ENCODE data around the gene IGDCC3.
A peak's percentile ranks its signal among the peaks of the same experiment; 100 is the strongest.

IGDCC3 gene

GRCh38 chr15:65386376-65386775 lies 8.6 kb upstream of the IGDCC3 start:
- no peak for DNase-seq

DNA sequence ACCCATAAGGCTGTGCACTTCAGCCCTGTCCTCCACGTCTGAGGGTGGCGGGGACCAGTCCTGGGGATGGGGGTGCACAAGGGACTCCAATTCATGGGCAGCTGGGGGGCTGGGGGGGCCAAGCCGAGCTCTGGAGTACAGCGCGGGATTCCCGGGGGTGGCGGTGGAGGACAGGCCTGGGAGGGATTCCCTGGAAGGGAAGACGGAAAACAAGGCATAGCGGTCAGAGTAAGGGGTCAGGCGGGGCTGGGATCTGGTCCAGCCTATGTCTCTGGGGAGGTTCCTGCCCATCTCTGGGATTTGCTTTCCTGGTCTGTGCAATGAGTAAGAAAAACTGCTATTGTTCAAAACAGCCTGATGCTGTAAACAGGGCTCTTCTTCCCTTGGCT lies 8.1 kb upstream of the IGDCC3 start:
- no peak for DNase-seq

DNA sequence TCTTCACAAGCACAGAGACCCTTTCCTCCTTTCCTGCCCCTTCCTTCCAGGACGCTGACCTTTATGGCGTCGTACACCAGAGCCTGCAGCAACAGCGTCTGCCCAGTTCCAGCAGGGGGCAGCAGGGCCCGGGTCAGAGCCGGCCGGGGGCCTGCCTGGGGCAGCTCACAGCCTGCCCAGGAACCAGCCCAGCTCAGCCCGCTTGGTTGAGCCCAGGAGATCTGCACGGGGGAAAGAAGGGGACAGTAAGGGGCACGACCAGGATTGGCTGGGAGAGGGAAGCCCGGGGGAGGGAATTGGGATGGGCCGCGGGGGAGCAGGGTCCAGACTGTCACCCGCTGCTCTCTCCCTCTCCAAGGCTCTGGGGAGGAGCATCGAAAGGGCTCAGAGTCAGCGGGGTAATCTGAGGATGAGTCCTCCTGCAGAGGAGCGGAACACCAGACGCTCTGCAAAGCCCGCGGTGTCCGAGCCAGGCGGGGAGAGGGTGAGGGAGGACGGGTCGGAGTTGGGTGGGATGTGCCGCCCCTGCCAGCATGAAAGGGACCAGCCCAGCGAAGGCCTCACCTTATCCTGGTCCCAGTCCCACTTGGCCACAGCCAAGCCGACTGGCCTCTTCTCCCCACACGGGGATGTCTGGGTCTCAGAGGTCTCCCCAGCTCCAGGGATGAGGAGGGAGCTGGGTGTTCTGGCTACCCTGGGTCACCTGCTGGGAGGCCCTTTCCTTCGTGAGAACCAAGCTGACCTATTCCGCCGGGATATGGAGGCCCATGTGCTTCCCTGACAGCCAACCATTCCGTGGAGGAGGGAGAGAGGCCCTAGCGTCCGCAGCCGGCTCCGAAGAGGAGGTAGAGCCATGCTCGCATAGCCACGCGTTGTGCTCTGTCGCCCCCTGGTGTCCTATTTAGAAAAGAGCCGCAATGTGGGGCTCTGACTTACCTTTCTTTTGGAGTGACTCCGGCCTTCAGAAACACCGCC lies 7.4 kb upstream of the IGDCC3 start:
- DNase-seq, result peak; percentile 72 to 76

- DNase-seq, result no peak
Observed at GRCh38 chr15:65384505-65384894, 6.7 kb upstream of the IGDCC3 start.

GRCh38 chr15:65383991-65384390 lies 6.2 kb upstream of the IGDCC3 start:
- no peak for DNase-seq

DNA sequence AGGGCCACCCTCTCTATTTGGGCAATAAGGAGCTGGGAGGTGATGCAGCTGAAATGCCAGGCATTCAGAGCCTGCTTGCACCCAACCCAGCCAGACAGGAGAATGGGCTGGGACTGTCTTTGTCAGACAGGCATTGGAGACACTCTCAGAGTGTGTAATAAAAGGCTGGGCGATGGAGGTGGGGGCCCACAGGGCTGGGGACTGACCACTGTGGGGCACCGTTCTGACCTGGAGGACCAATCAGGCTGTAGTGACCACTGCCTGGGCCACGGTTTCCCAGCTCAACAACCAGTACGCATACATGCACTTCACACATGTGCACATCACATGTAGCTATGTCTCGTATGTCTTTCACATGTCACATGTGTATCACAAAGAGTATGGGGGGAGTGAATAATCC lies 5.7 kb upstream of the IGDCC3 start:
- DNase-seq, result no peak

- DNase-seq, result no peak
Observed at GRCh38 chr15:65382921-65383320, 5.1 kb upstream of the IGDCC3 start.

- no peak for DNase-seq
Observed at GRCh38 chr15:65382146-65382491, 4.3 kb upstream of the IGDCC3 start.

DNA sequence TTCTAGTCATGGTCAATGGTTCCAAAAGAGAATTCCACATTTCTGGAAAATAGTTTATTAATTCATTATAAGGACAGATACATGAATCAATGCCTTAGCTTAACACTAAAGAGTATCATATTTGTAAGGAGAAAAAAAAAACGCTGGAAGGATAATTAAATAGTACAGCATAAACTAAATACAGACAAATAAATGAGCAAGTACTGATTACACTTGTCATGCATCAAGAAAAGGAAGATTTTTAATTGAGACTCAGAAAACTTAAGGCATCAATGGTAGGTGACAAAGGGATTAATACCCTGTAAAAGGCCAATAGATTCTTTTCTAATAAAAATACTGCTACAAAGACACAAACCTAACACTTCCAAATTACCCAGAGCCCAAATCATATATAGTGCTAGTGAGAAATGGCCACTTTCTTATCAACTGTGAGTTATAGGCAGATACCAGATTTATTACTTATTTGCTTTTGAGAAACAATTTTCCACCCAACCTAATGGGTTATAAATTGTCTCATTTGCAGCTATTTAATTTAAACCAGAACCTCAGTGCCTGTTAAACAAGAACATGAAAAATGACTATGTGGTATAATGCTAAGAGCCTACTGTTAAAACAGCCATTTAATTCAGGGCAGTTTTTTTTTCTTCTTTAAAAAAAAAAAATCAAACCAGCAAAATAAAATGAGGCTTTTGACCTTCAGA lies 3.8 kb upstream of the IGDCC3 start:
- DNase-seq, result no peak

DNA sequence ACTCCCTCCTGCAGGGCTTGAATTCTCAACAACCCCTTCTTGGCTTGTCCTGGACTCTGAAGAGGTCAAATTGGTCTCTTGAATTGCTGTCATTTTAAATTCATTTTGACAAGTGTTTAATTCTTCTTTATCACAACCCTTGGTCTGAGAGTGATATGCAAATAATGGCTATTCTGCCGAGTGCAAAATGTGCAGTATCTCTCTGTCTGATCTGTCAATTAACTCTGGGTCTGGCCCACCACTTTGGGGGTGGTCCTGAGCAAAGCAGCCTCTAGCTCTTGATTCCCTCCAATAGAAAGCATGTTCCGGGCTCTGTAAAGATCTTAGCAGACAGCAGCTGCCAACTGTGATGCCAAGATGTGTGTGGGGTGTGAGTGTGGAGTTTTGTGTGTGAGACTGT lies 2.2 kb upstream of the IGDCC3 start:
- DNase-seq, result no peak

DNA sequence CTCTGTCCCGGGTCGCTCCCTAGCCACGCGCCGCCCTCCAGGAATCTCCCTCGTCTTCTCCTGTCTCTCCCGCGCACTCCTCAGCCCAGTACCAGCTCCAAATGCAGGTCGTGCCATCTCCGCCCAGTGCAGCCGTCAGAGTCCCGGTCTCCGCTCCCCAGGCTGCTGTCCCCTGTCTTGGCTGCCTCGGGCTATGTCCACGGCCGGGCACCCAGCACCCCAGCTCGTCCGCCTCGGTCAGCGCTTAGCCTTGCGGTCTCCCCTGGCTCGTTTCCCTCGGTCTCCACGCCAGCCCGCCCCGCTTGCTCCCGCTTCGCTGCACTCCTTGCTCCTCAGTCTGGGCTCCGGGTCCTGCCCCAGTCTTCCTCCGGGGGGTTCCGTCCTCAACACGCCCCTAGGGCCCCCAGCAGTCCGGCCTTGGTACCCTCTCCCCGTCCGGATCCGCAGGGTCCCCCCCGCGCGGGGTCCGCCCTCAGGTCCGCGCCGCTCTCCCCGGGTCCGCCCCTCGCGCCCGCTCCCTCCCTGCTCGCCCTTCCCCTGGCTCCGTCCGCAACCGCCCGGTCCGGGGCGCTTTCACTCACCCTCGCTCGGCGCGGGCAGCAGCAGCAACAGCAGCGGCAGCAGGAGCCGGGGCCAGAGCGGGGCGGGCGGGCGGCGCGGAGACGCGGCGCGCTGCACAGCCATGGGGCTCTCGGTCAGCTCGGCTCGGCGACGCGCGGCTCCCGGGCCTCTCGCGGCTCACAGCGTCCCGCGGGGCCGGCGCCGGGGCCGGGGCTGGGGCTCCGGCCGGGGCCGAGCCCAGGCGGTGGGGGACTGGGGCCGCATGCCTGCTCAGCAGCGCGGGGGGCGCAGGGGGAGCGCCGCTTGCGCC lies 462 bp downstream of the IGDCC3 start:
- no peak for DNase-seq

DNA sequence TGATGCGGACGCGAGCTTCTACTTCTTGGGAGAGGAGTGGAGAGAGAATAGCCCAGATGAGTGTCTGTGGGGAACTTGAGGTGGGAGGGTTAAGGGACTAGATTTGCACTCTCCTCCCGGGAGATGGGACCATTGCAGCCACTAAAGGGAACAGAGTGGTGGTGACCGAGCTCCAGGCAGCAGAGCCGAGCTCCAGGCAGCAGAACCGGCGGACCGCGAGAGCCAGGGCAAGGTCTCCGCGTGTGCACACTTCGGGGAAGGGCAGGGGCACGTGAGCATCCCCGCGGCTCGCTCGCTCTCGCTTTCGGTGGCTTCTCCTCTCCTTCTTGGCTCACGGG lies 1.1 kb downstream of the IGDCC3 start:
- DNase-seq, result no peak

DNA sequence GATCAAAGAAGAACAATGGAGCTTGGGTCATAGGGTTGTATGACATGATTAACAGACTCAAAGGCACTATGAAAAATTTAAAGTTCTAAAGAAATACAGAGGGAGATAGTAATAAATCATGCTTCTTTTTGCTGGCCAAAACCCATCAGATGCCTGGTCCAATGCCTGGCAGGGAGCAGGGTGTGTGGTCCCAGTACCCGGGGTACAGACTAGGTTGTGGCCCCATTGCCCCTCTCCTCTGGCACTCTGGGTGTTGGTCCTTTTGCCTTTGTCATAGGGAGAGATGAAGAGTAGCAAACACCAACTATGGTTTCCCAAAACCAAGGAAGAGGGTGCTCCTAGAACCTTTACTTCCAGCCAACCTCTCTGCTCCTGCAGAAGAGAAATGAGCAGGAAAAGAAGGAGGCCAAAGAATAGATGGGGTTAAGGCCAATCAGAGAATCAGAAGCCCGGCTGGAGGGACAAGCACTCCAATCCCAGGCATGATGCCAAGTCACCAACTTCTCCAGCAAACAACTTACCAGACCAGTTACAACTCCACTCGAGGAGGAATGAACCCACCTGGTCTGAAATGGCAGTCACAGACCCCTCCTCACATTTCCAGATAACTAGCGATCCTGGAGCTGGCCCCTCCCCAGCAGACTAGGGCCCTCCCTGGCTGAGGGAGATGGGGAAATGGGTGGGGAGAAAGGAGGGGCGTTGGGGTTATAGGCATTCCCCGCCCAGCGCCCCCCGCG lies 1.8 kb downstream of the IGDCC3 start:
- DNase-seq, result no peak

GRCh38 chr15:65374821-65375401 lies 2.9 kb downstream of the IGDCC3 start:
- DNase-seq, result no peak

- no peak for DNase-seq
Observed at GRCh38 chr15:65374334-65374733, 3.5 kb downstream of the IGDCC3 start.

DNA sequence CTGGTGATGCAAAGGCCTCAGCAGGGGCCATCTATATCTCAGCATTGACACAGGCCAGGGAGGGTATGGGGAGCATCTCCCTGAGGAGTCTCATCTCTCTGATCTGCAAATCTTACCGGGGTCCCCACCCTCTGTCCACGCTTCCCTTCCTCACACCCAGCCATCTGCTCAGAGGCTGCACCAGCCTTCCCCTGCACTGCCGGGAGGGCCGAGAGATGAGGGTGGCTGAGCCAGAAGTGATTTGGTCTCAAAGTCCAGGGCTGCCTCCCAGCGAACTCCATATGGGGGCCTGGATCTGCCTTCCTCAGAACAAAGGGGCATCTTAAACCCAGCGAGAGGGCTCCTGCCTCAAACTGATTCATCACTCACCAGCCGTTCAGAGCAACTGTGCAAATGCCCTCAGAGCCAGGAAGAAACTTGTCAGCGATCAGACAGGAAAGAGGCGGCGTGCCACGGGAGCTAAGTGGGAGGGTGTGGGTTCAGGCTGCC lies 4.6 kb downstream of the IGDCC3 start:
- DNase-seq, result no peak

- no peak for DNase-seq
Observed at GRCh38 chr15:65372787-65373067, 5.1 kb downstream of the IGDCC3 start.

DNA sequence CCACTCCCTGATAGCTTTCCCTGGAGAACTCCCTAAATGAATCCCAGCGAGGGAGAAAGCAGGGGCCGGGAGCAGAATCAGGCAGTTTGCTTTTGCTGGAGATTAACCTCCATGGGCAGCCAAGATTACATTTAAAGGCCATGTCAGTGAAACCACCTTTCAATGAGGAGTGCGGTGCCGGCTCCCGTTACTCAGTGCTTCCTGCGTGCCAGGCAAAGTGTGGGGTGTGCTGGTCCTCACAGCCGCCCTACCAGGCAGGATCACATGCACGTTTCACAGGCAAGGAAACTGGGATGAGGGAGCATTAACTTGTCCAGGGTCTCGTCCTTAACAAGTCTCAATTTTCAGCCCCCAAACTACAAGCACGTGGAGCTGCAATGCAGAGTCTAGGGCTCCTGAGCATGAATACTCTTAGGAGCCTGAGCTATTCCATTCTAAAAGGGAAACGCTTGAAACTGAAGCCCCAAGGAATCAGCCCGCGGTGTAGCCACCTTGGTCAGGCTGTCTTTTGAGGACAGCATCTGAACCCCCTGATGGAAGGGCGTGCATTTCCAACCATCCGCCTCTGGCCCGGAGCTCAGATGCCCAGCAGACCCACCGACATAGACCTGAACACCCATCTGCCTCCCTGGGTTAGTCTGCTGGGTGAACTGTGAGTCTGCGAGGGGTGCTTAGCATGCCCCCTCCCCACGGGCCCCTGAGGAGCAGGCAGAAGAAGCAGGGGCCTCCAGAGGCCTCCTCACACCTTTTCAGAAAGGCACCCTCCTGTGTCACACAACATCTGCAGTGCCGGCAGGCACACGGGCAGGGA lies 5.6 kb downstream of the IGDCC3 start:
- no peak for DNase-seq

GRCh38 chr15:65370885-65371284 lies 6.9 kb downstream of the IGDCC3 start:
- DNase-seq, result no peak

DNA sequence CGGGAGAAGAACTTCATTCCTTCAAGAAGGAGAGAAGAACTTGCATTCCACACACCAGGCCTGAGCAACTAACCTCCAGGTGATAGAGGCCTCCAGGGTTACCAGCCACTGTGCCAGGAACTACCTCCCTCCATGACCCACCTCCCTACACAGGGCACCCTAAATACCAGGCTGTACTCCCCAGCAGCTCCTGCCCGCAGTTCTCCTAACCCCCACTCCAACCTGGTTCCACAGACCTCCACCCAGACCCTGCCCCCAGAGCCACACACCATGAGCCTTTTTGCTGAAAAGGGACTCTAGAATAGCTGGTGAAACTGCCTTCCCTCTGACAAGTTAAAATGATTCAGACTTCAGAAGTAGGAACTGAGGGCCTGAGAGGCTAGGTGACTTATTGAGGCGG lies 8.2 kb downstream of the IGDCC3 start:
- DNase-seq, result no peak

GRCh38 chr15:65369212-65369547 lies 8.6 kb downstream of the IGDCC3 start:
- no peak for DNase-seq
